Neural cell (in vitro differentiated cells): ENCODE results near the gene GALNT1. TPM values are rescaled to one million over a fixed set of nuclear protein-coding genes. Genes with fewer than 3 reads are reported as not detected.

Experiments used
- H2AFZ ChIP-seq: fragments of 200-600, 300-800 bp; sonication (generic), shearing (Covaris generic); 2 replicates; pipeline ENCODE4 v1.6.0; 2014; ENCODE audit warnings: low read depth, mild to moderate bottlenecking, antibody characterized with exemption, low read length, moderate library complexity
- H3F3A ChIP-seq: fragments of 200-600 bp; shearing (Covaris generic); 2 replicates; pipeline ENCODE4 v1.6.1; 2016; ENCODE audit warnings: mild to moderate bottlenecking, moderate library complexity, mixed read lengths, antibody characterized with exemption, low read length; ENCODE audit not compliant: insufficient read depth, poor library complexity, severe bottlenecking
- H3K27ac ChIP-seq: fragments of 200-600, 300-800 bp; sonication (generic), shearing (Covaris generic); 2 replicates; pipeline ENCODE4 v1.5.1; 2014; ENCODE audit warnings: mild to moderate bottlenecking, low read length, moderate library complexity
- H3K27me3 ChIP-seq: fragments of 300-800, 200-600 bp; sonication (generic), shearing (Covaris generic); 2 replicates; pipeline ENCODE4 v1.6.0; 2014; ENCODE audit warnings: mild to moderate bottlenecking, low read depth, low read length, moderate library complexity; ENCODE audit not compliant: insufficient read depth
- H3K36me3 ChIP-seq: fragments of 300-800, 200-600 bp; sonication (generic), shearing (Covaris generic); 2 replicates; pipeline ENCODE4 v1.5.1; 2014; ENCODE audit warnings: mild to moderate bottlenecking, antibody characterized with exemption, low read length, moderate library complexity; ENCODE audit not compliant: insufficient read depth
- H3K4me2 ChIP-seq: fragments of 300-800, 200-600 bp; sonication (generic), shearing (Covaris generic); 2 replicates; pipeline ENCODE4 v1.6.0; 2014; ENCODE audit warnings: mild to moderate bottlenecking, low read length
- H3K4me3 ChIP-seq: fragments of 300-800, 200-600 bp; sonication (generic), shearing (Covaris generic); 2 replicates; pipeline ENCODE4 v1.5.1; 2014; ENCODE audit warnings: mild to moderate bottlenecking, low read length, moderate library complexity
- H3K79me2 ChIP-seq: fragments of 200-600 bp; shearing (Covaris generic); replicated peaks from 2 replicates; pipeline ENCODE4 v1.6.0; 2014; ENCODE audit warnings: mild to moderate bottlenecking, low read length, moderate library complexity; ENCODE audit not compliant: insufficient read depth
- H3K9ac ChIP-seq: fragments of 300-800, 200-600 bp; sonication (generic), shearing (Covaris generic); 2 replicates; pipeline ENCODE4 v1.6.1; 2016; ENCODE audit warnings: mild to moderate bottlenecking, low read length, mixed read lengths
- H3K9me2 ChIP-seq: fragments of 200-600 bp; shearing (Covaris generic); 2 replicates; pipeline ENCODE4 v1.6.1; 2016; ENCODE audit warnings: mild to moderate bottlenecking, low read length, mixed read lengths; ENCODE audit not compliant: insufficient read depth
- H3K9me3 ChIP-seq: fragments of 200-600, 300-800 bp; sonication (generic), shearing (Covaris generic); 2 replicates; pipeline ENCODE4 v1.6.1; 2016; ENCODE audit warnings: mild to moderate bottlenecking, mixed run types, low read length, moderate library complexity, mixed read lengths
- H4K20me1 ChIP-seq: fragments of 200-600 bp; shearing (Covaris generic); 2 replicates; pipeline ENCODE4 v1.6.1; 2016; ENCODE audit warnings: mild to moderate bottlenecking, mixed run types; ENCODE audit not compliant: insufficient read depth
- EP300 ChIP-seq: fragments of 450-650 bp; conservative IDR thresholded peaks from 2 replicates; pipeline ENCODE4 v1.6.1; 2014; ENCODE audit warnings: antibody characterized with exemption, mild to moderate bottlenecking, moderate library complexity; ENCODE audit not compliant: poor library complexity, severe bottlenecking
- EZH2 ChIP-seq: fragments of 200-600, 300-800 bp; shearing (Covaris generic), sonication (generic); IDR thresholded peaks from 2 replicates; pipeline ENCODE4 v1.6.1; 2014; ENCODE audit warnings: antibody characterized with exemption, low read length, borderline replicate concordance, mild to moderate bottlenecking; ENCODE audit not compliant: insufficient read depth, poor library complexity, severe bottlenecking
- MXI1 ChIP-seq: fragments of 450-650 bp; conservative IDR thresholded peaks from 2 replicates; pipeline ENCODE4 v1.6.1; 2014; ENCODE audit warnings: antibody characterized with exemption, mild to moderate bottlenecking; ENCODE audit not compliant: poor library complexity, severe bottlenecking
- POLR2AphosphoS5 ChIP-seq: IDR thresholded peaks from 2 replicates; pipeline ENCODE4 v1.6.1; 2012
- RAD21 ChIP-seq: fragments of 450-650 bp; conservative IDR thresholded peaks from 2 replicates; pipeline ENCODE4 v1.6.1; 2014; ENCODE audit warnings: antibody characterized with exemption, mild to moderate bottlenecking, moderate library complexity
- SMC3 ChIP-seq: fragments of 450-650 bp; conservative IDR thresholded peaks from 2 replicates; pipeline ENCODE4 v1.6.1; 2014; ENCODE audit warnings: antibody characterized with exemption, mild to moderate bottlenecking, moderate library complexity; ENCODE audit not compliant: poor library complexity
- TAF1 ChIP-seq: IDR thresholded peaks from 2 replicates; pipeline ENCODE4 v1.6.1; 2012; ENCODE audit warnings: low read depth
- polyA plus RNA-seq: library from polyadenylated mRNA; depleted of rRNA; stranded (reverse); fragments of >200 nt; gene quantifications from 2 replicates; pipeline ENCODE4 v1.2.3, GENCODE V29; 2014
- TF ChIP-seq, protein P1 (sequence below): fragments of 450-650 bp; IDR thresholded peaks from 2 replicates; pipeline ENCODE4 v1.5.1; 2014; ENCODE audit warnings: antibody characterized with exemption, mild to moderate bottlenecking, moderate library complexity; ENCODE audit not compliant: poor library complexity, severe bottlenecking
- TF ChIP-seq, protein P2 (sequence below): IDR thresholded peaks from 2 replicates; pipeline ENCODE4 v1.6.1; 2012; ENCODE audit warnings: borderline replicate concordance

Gene GALNT1
- polyA plus RNA-seq, 1 donor from 2014 or later = 103 TPM

DNA sequence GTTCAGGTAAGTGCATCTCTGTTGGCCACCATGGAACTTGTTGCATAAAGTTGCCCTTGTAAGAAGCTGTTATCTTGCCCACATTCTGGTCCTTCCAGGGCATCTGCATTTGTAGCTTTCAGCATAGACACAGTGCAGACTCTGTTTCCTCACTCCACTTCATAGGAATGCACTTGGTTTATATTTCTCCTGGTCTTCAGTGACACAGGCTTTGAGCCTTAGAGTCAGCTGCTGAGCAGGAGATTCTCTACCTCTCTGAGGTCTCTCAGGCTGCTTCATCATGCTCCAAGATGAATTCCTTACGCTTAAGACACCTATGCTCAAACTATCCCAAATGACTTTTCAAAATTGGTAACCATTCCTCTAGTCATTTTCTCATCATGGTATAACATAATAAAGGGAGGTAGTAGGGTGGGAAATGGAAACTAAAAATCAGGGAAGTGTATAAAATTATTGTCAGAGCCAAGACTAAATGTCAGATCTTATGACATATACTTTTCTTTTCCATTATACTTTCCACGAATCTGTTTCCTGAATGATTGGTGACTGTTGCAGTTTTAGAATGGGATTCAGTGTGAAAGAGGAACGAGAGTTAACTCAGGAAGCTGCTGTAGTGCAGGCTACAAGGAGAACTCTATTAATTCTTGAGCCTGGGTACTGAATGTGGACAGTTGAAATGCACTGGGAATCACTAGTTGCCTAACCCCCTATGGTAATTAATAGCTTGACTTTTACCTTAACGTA lies 72.0 kb downstream of the GALNT1 start:
- Histone ChIP-seq H3K36me3 (no peaks in the 10 kb centered on the region), H3K9me3 (no peaks in the 10 kb centered on the region), H3K4me3 (no peak overlapping the region), H3K79me2 (peaks cover 20% of the 10 kb centered on the region), H3K9me2 (no peaks in the 10 kb centered on the region), H3K9ac (no peak overlapping the region), H3F3A (no peaks in the 10 kb centered on the region), H3K27ac (no peak overlapping the region), H3K4me2 (no peak overlapping the region), H2AFZ (no peak overlapping the region), H4K20me1 (no peaks in the 10 kb centered on the region), H3K27me3 (no peaks in the 10 kb centered on the region)
- TF ChIP-seq RAD21 (no peak), POLR2AphosphoS5 (no peak), EP300 (no peak), SMC3 (no peak), TAF1 (no peak)

DNA sequence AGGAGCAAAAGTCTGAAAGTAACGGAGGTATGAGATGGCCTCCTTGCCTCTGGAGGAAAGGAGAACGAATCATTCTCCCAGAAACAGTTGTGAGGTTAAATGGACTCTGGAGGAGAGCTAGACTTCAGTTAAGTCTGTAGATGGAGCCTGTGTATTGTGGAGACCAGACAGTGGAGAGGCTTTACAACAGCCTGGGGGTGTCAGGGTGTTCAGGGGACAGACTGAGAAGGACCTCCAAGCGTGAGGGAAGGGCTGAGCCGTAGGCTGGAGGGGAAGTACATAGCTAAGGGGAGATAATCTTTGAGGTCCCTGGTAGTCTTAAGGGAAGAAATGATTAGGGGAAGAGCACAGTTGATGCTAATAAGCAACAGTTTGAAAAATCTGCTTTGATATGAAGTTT lies 76.6 kb downstream of the GALNT1 start:
- Histone ChIP-seq H3K27ac (no peak overlapping the region), H3K79me2 (peaks cover 7% of the 10 kb centered on the region), H3K27me3 (no peaks in the 10 kb centered on the region), H3K36me3 (no peaks in the 10 kb centered on the region), H3K9me2 (no peaks in the 10 kb centered on the region), H2AFZ (no peak overlapping the region), H3K4me3 (no peak overlapping the region), H4K20me1 (no peaks in the 10 kb centered on the region), H3K9me3 (no peaks in the 10 kb centered on the region), H3F3A (no peaks in the 10 kb centered on the region), H3K9ac (no peak overlapping the region), H3K4me2 (no peak overlapping the region)
- TF ChIP-seq EZH2 (no peak), EP300 (no peak), POLR2AphosphoS5 (no peak), RAD21 (no peak), TAF1 (no peak), SMC3 (no peak), MXI1 (no peak)
- TF ChIP-seq, protein P1, sequence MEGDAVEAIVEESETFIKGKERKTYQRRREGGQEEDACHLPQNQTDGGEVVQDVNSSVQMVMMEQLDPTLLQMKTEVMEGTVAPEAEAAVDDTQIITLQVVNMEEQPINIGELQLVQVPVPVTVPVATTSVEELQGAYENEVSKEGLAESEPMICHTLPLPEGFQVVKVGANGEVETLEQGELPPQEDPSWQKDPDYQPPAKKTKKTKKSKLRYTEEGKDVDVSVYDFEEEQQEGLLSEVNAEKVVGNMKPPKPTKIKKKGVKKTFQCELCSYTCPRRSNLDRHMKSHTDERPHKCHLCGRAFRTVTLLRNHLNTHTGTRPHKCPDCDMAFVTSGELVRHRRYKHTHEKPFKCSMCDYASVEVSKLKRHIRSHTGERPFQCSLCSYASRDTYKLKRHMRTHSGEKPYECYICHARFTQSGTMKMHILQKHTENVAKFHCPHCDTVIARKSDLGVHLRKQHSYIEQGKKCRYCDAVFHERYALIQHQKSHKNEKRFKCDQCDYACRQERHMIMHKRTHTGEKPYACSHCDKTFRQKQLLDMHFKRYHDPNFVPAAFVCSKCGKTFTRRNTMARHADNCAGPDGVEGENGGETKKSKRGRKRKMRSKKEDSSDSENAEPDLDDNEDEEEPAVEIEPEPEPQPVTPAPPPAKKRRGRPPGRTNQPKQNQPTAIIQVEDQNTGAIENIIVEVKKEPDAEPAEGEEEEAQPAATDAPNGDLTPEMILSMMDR = no peak
- TF ChIP-seq, protein P2, sequence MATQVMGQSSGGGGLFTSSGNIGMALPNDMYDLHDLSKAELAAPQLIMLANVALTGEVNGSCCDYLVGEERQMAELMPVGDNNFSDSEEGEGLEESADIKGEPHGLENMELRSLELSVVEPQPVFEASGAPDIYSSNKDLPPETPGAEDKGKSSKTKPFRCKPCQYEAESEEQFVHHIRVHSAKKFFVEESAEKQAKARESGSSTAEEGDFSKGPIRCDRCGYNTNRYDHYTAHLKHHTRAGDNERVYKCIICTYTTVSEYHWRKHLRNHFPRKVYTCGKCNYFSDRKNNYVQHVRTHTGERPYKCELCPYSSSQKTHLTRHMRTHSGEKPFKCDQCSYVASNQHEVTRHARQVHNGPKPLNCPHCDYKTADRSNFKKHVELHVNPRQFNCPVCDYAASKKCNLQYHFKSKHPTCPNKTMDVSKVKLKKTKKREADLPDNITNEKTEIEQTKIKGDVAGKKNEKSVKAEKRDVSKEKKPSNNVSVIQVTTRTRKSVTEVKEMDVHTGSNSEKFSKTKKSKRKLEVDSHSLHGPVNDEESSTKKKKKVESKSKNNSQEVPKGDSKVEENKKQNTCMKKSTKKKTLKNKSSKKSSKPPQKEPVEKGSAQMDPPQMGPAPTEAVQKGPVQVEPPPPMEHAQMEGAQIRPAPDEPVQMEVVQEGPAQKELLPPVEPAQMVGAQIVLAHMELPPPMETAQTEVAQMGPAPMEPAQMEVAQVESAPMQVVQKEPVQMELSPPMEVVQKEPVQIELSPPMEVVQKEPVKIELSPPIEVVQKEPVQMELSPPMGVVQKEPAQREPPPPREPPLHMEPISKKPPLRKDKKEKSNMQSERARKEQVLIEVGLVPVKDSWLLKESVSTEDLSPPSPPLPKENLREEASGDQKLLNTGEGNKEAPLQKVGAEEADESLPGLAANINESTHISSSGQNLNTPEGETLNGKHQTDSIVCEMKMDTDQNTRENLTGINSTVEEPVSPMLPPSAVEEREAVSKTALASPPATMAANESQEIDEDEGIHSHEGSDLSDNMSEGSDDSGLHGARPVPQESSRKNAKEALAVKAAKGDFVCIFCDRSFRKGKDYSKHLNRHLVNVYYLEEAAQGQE = no peak
